GM15510 (cell line): ENCODE data around the gene ANKS3.

Experiments
- POLR2A ChIP-seq: IDR thresholded peaks from 3 replicates; pipeline ENCODE4 v1.6.1; 2011; ENCODE audit warnings: borderline replicate concordance; ENCODE audit not compliant: insufficient read length; ENCODE audit errors: extremely low read depth

ANKS3 gene

DNA sequence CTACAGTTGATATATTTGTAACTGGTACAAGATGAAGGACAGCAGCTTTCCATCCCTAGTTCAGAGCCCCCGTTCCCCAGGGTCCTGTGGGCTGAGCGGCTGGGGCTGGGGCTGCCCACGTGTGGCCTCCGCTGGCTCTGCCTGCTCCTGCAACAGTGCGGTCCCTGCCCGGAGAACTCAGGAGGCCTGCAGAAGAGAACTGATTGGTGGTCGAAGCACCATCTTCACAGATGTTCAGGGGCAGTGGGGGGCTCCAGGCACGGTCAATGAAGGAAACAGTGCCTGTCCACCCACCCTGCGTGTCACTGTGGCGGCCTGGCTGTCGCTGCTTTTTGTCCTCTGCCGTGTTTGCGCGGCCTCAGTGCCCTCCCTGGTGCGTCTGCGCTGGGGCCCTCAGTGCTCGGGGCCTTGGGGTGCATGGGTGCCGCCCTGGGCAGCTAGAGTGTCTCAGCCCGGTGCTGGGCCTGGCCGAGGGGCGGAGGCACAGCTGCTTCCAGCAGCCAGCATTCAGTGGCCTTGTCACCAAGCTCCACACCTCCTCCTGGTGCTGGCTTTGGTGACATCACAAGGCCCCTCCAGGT lies 44.9 kb downstream of the ANKS3 start:
- no peak for TF ChIP-seq POLR2A

DNA sequence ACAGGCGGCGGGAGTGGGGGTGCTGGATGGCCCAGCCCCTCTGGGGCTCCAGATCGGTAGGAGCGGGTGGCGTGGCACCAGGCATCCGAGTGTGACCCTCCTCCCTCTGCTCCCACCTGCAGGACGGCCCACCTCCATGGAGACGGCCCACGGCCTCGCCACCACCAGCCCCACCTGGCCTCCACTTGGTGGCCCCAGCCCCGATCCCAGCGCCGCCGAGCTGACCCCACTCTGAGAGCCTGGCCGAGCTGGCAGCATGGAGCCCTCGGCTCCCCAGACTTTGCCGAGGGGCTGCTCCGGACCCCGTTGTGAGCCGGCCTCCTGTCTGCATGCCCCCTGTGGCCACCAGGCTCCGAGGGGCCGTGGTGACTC lies 45.4 kb downstream of the ANKS3 start:
- no peak for TF ChIP-seq POLR2A

DNA sequence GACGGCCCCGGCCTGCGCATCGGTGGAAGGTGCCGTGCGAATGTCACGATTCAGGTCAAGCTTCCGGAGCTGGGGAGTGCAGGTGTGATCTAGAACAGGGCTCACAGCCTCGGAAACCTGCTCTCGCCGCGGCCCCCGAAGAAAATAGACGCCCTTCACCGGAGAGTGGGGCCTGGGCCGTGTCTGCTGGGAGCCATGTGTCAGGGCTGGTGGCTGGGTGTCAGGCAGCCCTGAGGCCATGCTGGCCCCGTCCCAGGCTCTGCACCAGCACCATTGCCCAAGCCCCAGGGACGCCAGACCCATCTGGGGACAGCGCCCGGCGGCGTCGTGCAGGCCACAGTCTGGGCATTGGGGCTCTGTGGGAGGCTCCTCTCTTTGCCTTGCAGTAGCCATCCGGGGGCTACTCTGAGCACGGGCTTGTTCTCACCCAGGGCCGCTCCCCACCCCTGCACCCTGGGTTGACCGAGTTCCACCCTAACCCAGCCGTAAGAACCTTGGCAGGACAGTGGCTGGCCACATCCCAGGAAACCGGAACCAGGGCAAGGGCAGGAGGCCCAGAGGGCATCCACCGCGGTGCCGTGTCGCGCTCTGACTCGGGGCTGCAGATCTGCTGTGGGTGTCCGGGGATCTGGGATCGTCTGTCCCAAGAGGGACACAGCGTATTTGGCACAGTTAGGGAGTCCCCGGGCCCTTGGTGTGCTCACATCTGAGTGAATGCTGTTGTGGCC lies 46.0 kb downstream of the ANKS3 start:
- no peak for TF ChIP-seq POLR2A

DNA sequence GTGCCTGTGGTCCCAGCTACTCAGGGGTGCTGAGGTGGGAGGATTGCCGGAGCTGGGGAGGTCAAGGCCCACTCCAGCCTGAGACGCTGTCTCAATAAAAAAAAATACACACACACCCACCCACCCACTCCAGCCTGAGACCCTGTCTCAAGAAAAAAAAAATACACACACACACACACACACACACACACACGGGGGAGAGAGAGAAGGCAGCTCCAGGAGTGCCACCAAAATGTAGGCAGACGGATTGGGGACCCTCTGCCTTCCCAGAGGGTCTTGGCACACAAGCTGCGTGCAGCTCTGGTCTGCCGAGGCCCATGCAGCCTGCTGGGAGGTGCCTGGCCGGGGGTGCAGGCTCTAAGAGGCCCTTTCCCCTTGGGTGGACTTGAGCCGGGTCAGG lies 46.7 kb downstream of the ANKS3 start:
- no peak for TF ChIP-seq POLR2A

DNA sequence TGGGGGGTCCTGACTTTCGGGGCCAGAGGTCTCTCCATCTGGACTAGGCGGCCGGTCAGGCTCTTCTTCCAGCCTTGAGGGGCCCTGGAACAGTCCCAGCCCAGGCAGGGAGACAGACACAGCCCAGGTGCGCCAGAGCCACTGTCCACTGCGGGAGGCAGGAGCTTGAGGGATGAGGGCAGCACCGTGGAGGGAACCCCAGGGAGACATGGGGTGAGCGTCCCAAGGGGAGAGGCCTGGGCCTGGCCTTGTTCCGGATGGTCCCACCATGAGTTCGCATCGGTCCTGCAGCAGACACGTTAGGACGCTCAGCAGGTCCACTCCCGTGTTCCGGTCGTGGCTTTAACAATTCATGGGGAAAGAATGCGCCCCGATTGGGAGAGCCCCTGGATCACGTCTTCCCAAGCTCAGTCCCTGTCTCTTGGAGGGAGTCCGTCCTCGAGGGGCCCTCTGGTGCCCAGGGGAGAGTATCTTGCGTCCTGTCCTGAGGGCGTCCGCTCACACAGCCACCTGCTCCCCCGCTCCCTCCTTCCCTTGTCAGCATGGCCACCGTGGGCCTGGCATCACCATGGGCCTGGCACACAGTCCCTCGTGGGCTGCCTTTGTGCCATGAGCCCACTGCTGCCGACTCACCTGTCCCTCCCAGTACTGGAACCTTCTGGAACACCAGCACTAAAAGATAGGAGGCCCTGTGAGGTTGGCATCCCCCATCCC lies 47.4 kb downstream of the ANKS3 start:
- TF ChIP-seq POLR2A: no peak

DNA sequence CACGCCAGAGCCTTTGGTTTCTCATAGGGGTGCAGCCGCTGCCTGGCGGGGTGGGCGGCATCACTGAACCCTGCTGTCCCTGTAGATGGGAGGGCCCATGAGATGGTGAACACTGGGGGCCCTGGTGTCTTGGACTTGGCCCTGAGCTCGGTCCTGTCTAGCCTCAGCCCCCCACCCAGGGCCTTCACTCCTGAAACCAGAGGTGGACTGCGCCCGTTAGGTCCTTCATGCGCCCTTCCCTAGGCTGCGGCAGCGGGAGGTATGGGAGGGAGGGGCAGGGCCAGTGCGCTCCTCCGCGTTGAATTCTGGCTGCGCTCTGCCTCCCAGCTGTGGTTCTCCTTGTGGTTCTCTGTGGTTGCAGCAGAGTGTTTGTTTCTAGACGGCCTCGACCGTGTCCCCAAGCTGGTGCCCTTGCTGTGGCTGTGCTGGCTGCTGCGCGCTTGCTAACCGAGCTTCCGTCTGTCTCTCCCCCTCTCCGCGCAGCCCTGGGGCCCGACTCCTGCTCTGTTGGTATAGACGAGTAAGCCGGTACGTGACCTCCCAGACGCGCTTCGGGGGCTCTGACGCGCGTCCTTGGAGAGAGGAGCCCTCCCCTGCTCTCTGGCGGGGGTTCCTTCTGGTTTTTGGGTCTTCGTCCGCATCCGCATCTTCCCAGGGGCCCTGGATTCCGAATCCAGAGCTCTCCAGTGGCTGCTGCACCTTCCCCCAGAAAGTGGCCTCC lies 48.1 kb downstream of the ANKS3 start:
- no peak for TF ChIP-seq POLR2A

DNA sequence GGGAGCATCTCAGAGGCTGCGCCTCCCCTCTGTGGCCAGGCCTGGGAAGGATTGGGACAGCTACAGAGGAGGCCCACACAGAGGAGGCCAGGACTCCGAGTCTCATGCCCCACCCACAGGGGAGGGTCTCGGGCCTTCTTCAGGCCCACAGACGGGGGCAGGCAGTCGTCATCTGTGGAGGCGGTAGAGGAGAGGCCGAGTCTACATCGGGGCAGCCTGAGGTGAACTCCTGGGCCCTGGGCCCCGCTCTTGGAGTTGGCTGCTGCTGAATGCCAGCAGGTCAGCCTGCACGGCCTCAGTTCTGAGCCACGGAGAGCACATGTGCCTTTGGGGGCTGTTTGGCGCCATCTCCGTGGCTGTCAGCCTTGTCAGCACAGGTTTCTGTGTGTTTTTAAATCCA lies 48.8 kb downstream of the ANKS3 start:
- TF ChIP-seq POLR2A: no peak

DNA sequence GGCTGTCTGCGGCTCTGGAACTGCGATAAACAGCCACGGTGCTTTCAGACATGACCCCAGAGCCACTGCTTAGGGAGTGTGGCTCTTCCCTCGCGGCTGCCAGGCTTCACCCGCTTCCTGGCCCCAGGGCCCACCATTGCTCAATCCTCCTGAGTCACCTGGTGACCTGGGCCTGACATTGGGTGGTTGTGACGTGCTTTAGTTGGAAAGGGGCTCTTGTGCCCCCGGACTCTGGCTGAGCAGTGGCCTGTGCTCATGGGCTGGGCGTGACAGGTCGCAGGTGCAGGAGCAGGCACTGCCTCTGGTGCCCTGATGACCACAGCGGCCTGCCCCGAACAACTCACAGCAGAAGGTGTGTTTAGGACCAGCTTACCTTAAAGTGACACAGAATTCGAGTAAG lies 49.3 kb downstream of the ANKS3 start:
- no peak for TF ChIP-seq POLR2A

DNA sequence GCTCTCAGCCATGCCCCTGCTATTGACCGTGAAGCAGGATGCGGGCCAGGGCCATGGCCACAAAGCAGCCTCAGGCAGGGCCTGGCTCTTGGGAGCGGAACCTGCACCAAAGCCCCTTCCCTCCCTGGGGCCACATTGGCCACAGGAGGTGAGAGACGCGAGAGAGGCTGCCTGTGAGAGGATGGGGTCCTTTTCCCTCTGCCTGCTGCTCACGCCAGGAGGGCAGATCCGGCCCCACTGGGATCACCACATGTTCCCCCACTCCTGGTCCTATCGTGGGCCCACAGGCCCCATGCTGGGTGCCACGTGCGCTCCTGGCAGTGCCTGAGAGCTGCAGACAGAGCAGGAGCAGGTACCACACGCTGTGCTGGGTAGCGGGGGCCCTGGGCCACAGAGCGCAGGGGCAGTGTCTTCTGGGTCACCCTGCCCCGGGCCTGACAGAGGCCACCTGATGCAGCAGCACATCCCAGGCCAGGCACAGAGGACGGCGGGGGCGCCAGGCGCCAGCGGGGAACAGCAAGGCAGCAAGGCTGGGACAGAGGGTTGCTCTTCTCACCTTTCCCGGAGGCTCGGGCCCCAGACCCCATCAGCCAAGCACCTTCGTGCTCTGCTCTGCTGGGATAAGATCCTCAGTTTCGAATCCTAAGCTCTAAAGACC lies 49.9 kb downstream of the ANKS3 start:
- TF ChIP-seq POLR2A: no peak

DNA sequence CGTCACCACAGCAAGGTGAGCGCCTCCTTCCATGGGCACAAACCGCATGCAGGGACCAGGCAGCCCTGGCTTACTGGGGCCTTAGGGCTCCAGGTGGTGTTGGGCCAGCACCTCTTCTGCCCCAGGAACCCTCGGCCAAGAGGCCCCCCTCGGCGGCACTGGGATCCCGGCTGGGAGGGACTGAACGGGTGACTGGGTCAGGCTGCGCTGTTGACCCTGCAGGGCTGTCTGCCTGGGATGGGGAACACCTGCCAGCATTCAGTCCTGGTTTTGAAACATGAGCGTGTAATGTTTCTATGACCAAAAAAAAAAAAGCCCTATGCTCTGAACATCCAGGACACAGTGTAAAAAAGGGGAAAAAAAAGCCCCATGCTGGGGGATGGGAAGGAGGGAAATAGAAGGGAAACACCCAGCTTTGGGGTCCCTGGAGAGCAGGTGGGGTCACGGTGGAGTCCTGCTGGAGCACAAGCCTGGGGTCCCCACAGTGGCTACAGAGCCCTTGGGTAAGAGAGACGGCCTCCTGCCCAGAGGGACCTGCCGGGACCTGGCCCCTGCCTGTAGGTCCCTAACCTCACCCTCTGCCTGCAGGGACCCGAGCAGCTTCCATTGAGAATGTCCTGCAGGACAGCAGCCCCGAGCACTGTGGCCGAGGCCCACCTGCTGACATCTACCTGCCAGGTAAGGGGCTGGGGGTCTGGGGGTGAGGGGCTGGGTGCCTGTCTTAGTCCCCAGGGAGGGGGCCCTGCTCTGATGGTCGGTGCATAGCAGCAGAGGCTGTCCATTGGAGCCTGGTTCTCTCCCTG lies 50.6 kb downstream of the ANKS3 start:
- TF ChIP-seq POLR2A: no peak

DNA sequence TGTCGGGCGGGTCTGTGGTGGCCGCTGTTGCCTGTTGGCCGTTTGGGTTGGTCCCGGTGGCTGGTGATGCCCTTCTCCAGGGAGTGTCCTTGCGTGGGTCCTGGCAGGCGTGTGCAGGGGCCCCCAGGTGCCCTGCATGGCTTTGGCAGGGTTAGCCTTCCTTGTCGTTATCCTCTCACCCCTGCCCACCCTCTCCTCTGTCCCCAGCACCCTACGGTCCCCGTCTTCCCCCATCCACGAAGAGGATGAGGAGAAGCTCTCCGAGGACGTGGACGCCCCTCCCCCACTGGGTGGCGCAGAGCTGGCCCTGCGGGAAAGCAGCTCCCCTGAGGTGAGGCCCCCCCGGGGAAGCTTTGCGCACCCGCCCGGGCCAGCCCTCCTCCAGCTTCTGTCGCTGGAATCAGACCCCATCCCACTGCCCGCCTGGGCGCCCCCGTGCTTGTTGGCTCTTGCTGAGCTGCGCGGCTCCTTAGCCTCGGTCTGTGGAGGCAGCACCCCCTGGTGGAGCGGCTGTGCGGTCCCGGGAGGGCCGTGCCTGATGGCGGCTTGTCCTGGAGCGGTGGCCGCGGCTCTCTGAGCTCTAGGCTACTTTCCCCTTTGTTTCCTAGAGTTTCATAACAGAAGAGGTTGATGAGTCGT lies 51.3 kb downstream of the ANKS3 start:
- no peak for TF ChIP-seq POLR2A

DNA sequence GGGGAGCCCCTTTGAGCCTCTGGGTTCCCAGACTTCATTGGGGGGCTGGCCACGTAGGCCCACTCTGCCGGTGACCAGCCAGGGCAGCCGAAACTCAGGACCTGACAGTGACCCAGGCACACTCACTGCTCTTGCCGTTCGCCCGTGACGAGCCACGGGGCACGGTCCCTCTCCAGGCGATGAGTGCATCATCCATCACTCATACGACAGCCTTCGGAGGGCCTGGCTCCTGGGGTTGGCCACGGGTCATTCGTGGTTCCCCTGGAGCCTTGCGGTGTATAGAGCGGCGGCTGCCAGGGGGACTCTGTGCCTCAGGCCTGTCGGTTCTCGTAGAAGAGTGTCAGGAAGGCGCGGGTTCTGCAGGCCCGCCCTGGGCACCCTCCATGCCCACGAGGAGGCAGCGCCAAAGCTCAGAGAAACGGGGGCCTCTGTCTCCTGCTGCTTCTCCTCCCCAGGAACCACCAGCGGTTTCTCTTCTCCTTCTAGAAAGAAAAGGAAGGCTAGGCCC lies 51.9 kb downstream of the ANKS3 start:
- no peak for TF ChIP-seq POLR2A

DNA sequence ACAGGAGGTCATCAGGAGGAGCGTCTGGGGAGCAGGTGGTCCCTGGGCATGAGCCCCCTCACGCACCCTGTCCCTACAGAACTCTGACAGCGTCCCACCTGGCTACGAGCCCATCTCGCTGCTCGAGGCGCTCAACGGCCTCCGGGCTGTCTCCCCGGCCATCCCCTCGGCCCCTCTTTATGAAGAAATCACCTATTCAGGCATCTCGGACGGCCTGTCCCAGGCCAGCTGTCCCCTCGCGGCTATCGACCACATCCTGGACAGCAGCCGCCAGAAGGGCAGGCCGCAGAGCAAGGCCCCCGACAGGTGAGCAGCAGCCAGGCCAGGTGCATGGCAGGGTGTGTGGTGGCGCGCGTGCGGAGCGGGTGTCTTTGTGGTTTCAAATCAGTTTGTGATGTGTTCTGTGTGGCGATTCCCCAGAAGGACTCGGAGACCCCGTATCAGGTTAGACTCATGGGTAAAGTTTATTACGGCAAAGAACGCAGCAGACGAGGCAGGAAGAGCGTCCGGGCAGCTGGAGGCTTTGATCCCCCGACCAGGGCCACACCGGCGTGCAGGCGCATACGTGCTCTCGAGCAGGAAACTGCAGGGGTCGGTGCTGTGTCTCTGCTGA lies 52.5 kb downstream of the ANKS3 start:
- no peak for TF ChIP-seq POLR2A

DNA sequence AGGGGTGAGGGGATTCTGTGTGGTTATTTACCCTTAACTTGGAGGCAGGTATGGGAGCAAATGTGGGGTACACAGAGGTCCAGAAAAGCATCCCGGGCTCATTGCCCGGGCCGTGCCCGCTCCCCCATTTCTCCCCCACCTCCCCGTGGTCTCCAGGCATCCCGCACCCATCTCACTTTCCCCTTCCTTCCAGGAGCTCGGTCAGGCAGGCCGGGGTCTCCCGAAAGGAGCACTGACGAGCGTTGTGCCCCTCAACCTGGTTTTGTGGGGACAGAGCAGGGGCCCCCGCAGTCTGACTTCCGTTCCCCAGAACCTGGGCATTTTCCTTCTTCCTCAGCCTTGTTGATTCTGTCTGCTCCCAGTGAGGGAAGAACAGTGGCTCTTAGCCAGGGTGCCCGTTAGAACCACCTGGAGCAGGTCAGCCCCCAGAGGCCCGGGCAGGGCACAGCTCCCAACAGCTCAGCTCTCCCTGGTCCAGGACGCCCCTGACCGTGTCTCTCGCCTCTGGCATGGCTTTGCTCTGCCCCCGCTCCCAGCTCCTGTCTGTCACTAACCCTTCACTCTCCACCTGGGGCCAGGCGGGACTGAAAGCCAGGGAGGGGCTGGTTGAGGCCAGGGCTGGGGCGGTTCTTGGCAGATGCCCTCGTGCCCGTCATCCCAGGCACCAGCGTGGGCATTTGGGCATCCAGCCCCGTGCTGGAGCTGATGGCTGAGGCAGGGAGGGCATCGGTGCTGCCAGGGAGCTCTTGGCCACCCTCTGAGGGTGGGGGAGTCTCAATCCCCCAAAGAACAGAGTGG lies 53.2 kb downstream of the ANKS3 start:
- no peak for TF ChIP-seq POLR2A
